HPDE6-E6E7 (cell line): ENCODE results near the gene TMEM141.
"Not testable (repeated sequence)": the region's sequence is repeated elsewhere in the genome, so short reads cannot be mapped to it uniquely, and the experiment has no call there.

Source experiments
- DNase-seq: peaks from one replicate; pipeline ENCODE4 v3.0.0; 2011; ENCODE audit warnings: missing footprints; ENCODE audit errors: extremely low spot score

TMEM141 gene

GRCh38 chr9:136773386-136774044 is 17.6 kb upstream of the TMEM141 start:
- no peak for DNase-seq

DNA sequence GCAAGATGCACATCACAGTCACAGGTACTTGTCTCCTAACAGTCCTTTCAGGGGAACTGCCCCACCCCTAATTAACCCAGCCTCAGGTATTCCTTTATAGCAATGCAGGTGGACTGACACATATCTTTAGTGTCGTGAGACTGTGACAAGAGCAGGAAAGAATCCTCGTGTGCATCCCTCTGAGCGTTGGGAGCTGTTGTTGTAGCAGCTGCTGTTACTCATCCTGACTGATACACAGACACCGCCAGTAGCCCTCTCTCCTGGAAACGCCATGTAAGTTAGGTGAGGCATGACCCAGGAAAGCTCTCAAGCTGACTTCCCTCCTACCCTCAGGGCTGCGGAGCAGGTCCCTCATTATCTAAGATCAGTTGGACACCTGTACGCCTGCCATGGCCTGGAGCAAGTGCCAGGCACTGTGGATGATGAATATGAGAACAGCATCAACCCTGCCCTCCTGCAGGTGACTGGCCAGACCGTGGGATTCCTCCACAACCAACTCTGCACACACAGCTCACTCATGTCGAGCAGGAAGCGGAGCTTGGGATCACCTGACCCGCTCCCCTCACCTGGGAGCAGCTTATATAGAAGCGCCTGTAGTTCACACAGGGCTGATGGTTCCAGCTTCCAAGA is 16.6 kb upstream of the TMEM141 start:
- DNase-seq = no peak

DNA sequence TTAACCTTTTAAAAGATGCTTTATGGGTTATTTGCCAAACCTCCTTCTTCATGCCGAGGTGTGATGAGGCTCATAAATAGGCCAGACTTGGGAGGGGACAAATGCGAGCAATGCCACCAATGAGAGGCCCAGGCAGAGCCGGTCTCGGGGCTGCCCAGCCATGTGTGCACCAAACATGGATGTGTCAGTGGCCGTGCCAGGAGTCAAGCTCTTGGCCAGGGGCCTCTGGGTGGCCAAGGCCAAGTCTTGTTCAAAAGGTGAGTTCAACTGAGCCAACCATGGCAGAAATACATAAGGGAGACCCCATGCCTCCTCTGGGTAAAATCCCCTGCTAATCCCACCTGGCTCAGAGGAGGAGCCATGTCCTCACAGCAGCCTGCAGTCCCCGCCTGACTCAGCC is 16.0 kb upstream of the TMEM141 start:
- no peak for DNase-seq

- DNase-seq = no peak
Observed at GRCh38 chr9:136776947-136777346, 14.2 kb upstream of the TMEM141 start.

DNA sequence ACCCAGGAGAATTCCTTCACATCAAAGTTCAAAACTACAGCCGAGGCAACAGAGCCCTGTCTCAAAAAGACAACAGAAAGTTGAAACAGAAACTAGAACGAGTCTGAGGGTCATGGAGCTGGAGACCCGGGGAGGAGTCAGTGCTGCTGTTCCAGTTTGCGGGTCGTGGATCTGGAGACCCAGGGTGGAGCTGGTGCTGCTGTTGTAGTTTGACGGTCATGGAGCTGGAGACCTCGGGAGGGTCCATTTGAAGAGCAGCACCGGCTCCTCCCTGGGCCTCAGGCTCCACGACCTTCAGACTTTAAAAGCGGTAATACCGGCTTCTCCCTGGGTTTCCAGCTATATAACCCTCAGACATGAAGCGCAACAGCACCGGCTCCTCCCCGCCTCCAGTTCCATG is 13.8 kb upstream of the TMEM141 start:
- DNase-seq = no peak

DNA sequence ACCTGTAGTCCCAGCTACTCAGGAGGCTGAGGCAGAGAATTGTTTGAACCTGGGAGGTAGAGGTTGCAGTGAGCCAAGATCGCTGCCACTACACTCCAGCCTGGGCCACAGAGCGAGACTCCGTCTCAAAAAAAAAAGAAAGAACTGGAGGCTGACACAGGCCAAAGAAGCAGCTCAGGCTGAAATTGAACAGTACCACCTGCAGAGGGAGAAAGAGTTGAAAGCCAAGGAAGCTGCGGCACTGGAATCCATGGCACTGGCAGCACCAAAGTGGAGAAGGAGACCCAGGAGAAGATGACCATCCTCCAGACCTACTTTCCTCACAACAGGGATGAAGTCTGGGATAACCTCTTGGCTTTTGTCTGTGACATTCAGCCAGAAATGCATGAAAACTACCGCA is 11.3 kb upstream of the TMEM141 start:
- DNase-seq = no peak

GRCh38 chr9:136782452-136782851 is 8.7 kb upstream of the TMEM141 start:
- DNase-seq = no peak

GRCh38 chr9:136784249-136784996 is 6.7 kb upstream of the TMEM141 start:
- DNase-seq = no peak

GRCh38 chr9:136784997-136785361 is 6.2 kb upstream of the TMEM141 start:
- no peak for DNase-seq

GRCh38 chr9:136785565-136786355 is 5.4 kb upstream of the TMEM141 start:
- DNase-seq = not testable (repeated sequence)

DNA sequence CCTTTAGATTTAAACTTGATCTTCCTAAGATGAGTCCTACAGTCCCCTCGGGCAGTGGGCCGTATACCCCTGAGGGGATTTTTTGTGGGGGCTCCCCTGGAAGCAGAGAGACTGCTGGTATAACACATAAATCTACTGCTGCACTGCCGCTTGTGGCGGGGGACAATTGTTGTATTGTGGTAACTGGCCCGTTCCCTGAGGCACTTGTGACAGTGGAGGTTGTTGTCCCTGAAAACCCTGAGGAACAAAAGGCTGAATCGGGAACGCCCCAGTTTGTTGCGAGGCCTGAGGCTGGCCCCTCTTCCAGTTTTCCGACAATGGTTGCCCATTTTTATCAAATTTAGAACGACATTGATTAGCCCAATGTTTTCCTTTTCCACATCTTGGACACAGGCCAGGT is 4.7 kb upstream of the TMEM141 start:
- no peak for DNase-seq

- not testable (repeated sequence) for DNase-seq
Observed at GRCh38 chr9:136786983-136787382, 4.2 kb upstream of the TMEM141 start.

GRCh38 chr9:136787690-136788400 is 3.3 kb upstream of the TMEM141 start:
- DNase-seq = no peak

GRCh38 chr9:136788644-136789522 is 2.3 kb upstream of the TMEM141 start:
- not testable (repeated sequence) for DNase-seq

GRCh38 chr9:136789523-136789937 is 1.6 kb upstream of the TMEM141 start:
- no peak for DNase-seq

DNA sequence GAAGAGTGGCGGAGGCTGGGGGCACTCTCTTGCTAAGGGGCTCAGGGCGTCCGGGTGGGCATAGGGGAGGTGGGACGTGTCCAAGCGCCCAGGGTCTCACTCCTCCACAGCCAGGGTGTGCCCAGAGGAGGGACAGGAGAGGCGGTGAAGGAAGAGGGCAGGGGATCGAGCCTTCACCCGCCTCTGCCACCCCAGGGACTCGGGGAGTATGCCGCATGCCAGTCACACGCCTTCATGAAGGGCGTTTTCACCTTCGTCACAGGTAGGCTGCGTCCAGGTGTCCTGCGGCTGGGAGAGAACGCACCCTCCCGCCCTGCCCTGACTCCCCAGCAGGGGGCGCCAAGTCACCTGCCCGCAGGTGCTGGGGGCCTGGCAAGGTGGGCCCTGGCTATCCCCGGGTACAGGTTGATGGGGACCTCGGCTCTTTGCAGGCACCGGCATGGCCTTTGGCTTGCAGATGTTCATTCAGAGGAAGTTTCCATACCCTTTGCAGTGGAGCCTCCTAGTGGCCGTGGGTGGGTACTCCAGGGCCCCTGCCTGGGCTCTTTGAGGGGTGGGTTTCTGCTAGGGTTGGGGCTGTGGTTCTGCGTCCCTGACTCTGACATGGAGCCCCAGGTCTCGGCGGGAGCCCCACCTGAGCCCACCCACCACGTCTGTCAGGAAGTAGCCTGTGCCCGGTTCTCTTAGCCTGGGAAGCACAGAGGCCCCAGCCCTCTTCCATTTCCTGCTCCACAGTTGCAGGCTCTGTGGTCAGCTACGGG is 552 bp downstream of the TMEM141 start:
- DNase-seq = peak; percentile 81

DNA sequence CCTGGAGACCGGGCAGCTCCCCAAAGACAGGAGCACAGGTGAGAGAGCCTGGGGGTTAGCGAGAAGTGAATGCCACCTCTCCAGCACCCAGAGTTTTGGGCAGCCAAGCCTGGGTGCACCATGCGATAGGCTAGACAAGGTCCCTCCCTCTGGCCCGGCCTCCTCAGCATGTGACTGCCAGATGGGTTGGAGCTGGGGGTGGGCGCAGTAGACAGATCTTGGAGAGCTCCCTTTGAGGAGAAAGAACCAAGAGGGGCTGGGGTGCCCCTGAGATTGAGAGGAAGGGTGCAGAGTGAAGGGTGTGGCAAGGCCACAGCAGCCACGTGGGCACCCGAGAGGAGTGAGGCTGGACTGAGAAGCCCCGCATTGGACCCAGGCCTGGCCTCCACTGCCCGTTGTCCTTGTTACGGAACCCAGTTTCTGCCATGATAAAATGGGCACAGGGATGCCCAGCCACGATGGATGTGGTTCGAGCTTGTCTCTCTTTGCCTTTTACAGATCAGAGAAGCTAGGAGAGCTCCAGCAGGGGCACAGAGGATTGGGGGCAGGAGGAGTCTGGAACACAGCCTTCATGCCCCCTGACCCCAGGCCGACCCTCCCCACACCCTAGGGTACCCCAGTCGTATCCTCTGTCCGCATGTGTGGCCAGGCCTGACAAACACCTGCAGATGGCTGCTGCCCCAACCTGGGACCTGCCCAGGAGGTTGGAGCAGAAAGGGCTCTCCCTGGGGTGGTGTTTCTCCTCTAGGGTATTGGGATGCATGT is 1.4 kb downstream of the TMEM141 start:
- DNase-seq = no peak

GRCh38 chr9:136793086-136793946 is 2.2 kb downstream of the TMEM141 start:
- no peak for DNase-seq
